ENCODE measurements around the gene LANCL3. TPM values are rescaled to one million over a fixed set of nuclear protein-coding genes. Genes with fewer than 3 reads are reported as not detected.

LANCL3 gene
- total and polyA plus RNA-seq, 2 donors (not counting 1 experiment from before 2014, with no cell fraction given), result 0.04 to 0.12 TPM

DNA sequence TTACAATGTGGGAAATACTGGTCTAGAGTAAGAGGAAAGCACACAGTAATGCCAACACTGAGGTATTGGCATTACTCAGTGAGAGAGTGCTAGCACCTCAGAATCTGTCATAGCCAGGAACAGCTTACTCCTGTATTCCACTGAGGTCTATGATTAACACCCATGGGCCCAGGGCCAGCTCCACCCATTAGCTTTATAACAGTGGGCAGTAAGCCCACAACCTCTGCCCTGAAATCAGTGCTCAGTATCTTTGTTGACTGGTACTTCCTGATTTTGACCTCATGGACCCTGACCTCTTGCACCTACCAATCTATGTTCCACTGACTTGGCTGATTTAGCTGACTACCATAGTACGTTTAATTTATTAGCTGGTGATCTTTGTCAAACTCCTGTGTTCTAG, 56.1 kb downstream of the LANCL3 start:
- Mint-ChIP-seq H3K27me3 (no peaks in the 10 kb centered on the region), H3K27ac (no peak overlapping the region)
- WGBS (ENCODE audit: insufficient coverage), result no CpG with 5 or more reads among the region's 1 CpG

DNA sequence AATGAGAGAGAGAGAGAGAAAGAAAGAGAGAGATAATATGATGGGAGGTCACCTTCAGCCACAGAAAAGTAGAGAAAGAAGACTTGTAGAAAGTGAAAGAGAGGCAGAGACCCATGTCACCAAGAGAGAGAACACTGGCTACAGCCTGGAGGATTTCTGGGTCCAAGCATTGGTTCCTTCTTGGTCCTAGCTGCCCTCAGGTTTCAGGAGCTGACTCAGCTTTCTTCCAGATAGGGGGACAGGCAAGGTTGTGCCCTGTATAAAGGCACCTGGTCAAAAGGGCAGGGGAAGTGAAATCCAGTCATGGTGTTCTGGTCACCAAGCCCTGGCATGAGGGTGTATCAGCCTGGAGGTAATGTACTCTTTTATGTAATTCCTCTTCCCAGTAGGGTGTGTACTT, 66.6 kb downstream of the LANCL3 start:
- Histone ChIP-seq H3K27me3 (replicated peaks in 1 of 4; ENCODE audit: control extremely low read depth in 1 of 4, control insufficient read depth in 3 of 4, insufficient read depth in 4 of 4, low read length in 3 of 4) (peaks cover 0 to 4% (median 0%) of the 10 kb centered on the region in 4 experiments), H3K4me1 (ENCODE audit: control insufficient read depth in 2 of 2, insufficient read depth in 2 of 2, low read length in 2 of 2) (no peaks in the 10 kb centered on the region), H3K9ac (ENCODE audit: low read length) (no peak overlapping the region), H3K4me2 (replicated peaks; ENCODE audit: low read depth, low read length, poor library complexity, severe bottlenecking) (no peak overlapping the region), H4K20me1 (ENCODE audit: control insufficient read depth, insufficient read depth, low read length, poor library complexity, severe bottlenecking) (no peaks in the 10 kb centered on the region), H3K4me3 (ENCODE audit: control extremely low read depth in 1 of 5, extremely low read depth in 1 of 5, insufficient read depth in 1 of 5, low read depth in 2 of 5, low read length in 4 of 5) (no peak overlapping the region), H3K27ac (ENCODE audit: low read length in 2 of 2) (no peak overlapping the region), H3K36me3 (replicated peaks in 1 of 2; ENCODE audit: control extremely low read depth in 1 of 2, control insufficient read depth in 1 of 2, extremely low read depth in 1 of 2, insufficient read depth in 2 of 2, low read length in 1 of 2) (no peaks in the 10 kb centered on the region), H3K9me3 (ENCODE audit: control extremely low read depth in 1 of 3, control insufficient read depth in 2 of 3, insufficient read depth in 1 of 3, low read length in 2 of 3) (no peaks in the 10 kb centered on the region), H2AFZ (ENCODE audit: insufficient read depth, low read depth, low read length, poor library complexity, severe bottlenecking) (no peak overlapping the region), H3K79me2 (ENCODE audit: control insufficient read depth, insufficient read depth, low read length) (no peaks in the 10 kb centered on the region)
- ChIA-PET POLR2A (no interaction called here), CTCF (no interaction called here)
- no peak for TF ChIP-seq EZH2 (IDR thresholded peaks at IDR 0.05; ENCODE audit: borderline replicate concordance, insufficient read depth, low read depth, low read length, poor library complexity, severe bottlenecking)
- TF ChIP-seq, protein P1, sequence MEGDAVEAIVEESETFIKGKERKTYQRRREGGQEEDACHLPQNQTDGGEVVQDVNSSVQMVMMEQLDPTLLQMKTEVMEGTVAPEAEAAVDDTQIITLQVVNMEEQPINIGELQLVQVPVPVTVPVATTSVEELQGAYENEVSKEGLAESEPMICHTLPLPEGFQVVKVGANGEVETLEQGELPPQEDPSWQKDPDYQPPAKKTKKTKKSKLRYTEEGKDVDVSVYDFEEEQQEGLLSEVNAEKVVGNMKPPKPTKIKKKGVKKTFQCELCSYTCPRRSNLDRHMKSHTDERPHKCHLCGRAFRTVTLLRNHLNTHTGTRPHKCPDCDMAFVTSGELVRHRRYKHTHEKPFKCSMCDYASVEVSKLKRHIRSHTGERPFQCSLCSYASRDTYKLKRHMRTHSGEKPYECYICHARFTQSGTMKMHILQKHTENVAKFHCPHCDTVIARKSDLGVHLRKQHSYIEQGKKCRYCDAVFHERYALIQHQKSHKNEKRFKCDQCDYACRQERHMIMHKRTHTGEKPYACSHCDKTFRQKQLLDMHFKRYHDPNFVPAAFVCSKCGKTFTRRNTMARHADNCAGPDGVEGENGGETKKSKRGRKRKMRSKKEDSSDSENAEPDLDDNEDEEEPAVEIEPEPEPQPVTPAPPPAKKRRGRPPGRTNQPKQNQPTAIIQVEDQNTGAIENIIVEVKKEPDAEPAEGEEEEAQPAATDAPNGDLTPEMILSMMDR (IDR thresholded peaks at IDR 0.05), result no peak
- no peak for ATAC-seq (ENCODE audit: low read depth)
- Mint-ChIP-seq H3K27ac (no peak overlapping the region), H3K27me3 (no peaks in the 10 kb centered on the region), H3K9me3 (ENCODE audit: insufficient read depth) (no peaks in the 10 kb centered on the region), H3K4me1 (no peaks in the 10 kb centered on the region), H3K4me3 (no peak overlapping the region)
- intact Hi-C loops (cut with micrococcal nuclease), result no loop called here
- DNase-seq, result no peak

More for the DNA sequence above, 56.1 kb downstream of the LANCL3 start:
- no peak overlapping the region for H3K4me2 ChIP-seq (replicated peaks; ENCODE audit: low read depth, low read length, poor library complexity, severe bottlenecking)
- TF ChIP-seq, protein P1 (IDR thresholded peaks at IDR 0.05), result no peak
- no peak for TF ChIP-seq EZH2 (IDR thresholded peaks at IDR 0.05; ENCODE audit: borderline replicate concordance, insufficient read depth, low read depth, low read length, poor library complexity, severe bottlenecking)
- no peaks in the 10 kb centered on the region for H3K27me3 ChIP-seq (replicated peaks in 1 of 4; ENCODE audit: control extremely low read depth in 1 of 4, control insufficient read depth in 3 of 4, insufficient read depth in 4 of 4, low read length in 3 of 4)
- no peak overlapping the region for H3K4me3 ChIP-seq (ENCODE audit: control extremely low read depth in 1 of 5, extremely low read depth in 1 of 5, insufficient read depth in 1 of 5, low read depth in 2 of 5, low read length in 4 of 5)
- H3K4me1 ChIP-seq (ENCODE audit: control insufficient read depth in 2 of 2, insufficient read depth in 2 of 2, low read length in 2 of 2), result no peaks in the 10 kb centered on the region
- CTCF ChIA-PET, result no interaction called here
- H3K9me3 Mint-ChIP-seq (ENCODE audit: insufficient read depth), result no peaks in the 10 kb centered on the region
- H3K27ac ChIP-seq (ENCODE audit: low read length in 2 of 2), result no peak overlapping the region
- no peak overlapping the region for H2AFZ ChIP-seq (ENCODE audit: insufficient read depth, low read depth, low read length, poor library complexity, severe bottlenecking)
- no peak overlapping the region for H3K4me3 Mint-ChIP-seq
- H3K36me3 ChIP-seq (replicated peaks in 1 of 2; ENCODE audit: control extremely low read depth in 1 of 2, control insufficient read depth in 1 of 2, extremely low read depth in 1 of 2, insufficient read depth in 2 of 2, low read length in 1 of 2), result no peaks in the 10 kb centered on the region
- POLR2A ChIA-PET, result no interaction called here
- intact Hi-C loops (cut with micrococcal nuclease), result no loop called here
- no peak overlapping the region for H3K9ac ChIP-seq (ENCODE audit: low read length)
- DNase-seq (no peak), ATAC-seq (ENCODE audit: low read depth) (no peak)
- no peaks in the 10 kb centered on the region for H3K79me2 ChIP-seq (ENCODE audit: control insufficient read depth, insufficient read depth, low read length)
- H3K4me1 Mint-ChIP-seq, result no peaks in the 10 kb centered on the region
- no peaks in the 10 kb centered on the region for H4K20me1 ChIP-seq (ENCODE audit: control insufficient read depth, insufficient read depth, low read length, poor library complexity, severe bottlenecking)
- H3K9me3 ChIP-seq (ENCODE audit: control extremely low read depth in 1 of 3, control insufficient read depth in 2 of 3, insufficient read depth in 1 of 3, low read length in 2 of 3), result no peaks in the 10 kb centered on the region

Data from B cell (primary cell).